Right cardiac atrium (tissue), 5 donors: ENCODE data around the gene NEK5. TPM values are rescaled to one million over a fixed set of nuclear protein-coding genes. Genes with fewer than 3 reads are reported as not detected.

Experiments
- ATAC-seq, 2 donors: fragments of 200-7000 bp; cut with Tn5 transposase; one replicate each; pipeline versions ENCODE4 v1.8.0 to v1.9.1; 2020; ENCODE audit warnings: moderate library complexity in 2 of 2, mild to moderate bottlenecking in 1 of 2
- DNase-seq, 3 donors: peaks; one replicate each; pipeline ENCODE4 v3.0.0-alpha.2; 2020
- H3K27ac ChIP-seq: one replicate; pipeline ENCODE4 v1.5.1; 2013; ENCODE audit warnings: mild to moderate bottlenecking, low read length, control low read depth, moderate library complexity
- H3K27me3 ChIP-seq: one replicate; pipeline ENCODE4 v1.6.1; 2013; ENCODE audit not compliant: control insufficient read depth, insufficient read depth
- H3K4me1 ChIP-seq: one replicate; pipeline ENCODE4 v1.6.1; 2013; ENCODE audit warnings: low read length; ENCODE audit not compliant: control insufficient read depth, insufficient read depth
- H3K4me3 ChIP-seq: one replicate; pipeline ENCODE4 v1.5.1; 2013; ENCODE audit warnings: low read length, control low read depth
- H3K9me3 ChIP-seq: one replicate; pipeline ENCODE4 v1.6.1; 2013; ENCODE audit warnings: low read length; ENCODE audit not compliant: control insufficient read depth
- WGBS: extraction: QIAGEN DNeasy Blood & Tissue Kit; methylation state at CpG from one replicate; pipeline ENCODE4 v1.1.7; 2013; 5-methylcytosine and 5-hydroxymethylcytosine counted together
- intact Hi-C, 4 donors: fragments of 100-400 bp; cut with DNase I; formaldehyde crosslinking; loops; one replicate each; pipeline versions ENCODE4 v1.11.0 to v1.14.0; 2022 to 2023
- polyA plus RNA-seq: library from polyadenylated mRNA; stranded (reverse); fragments of 200-250 nt; gene quantifications from one replicate; pipeline ENCODE4 v1.2.3, GENCODE V29; 2013
- total RNA-seq, 4 donors: library from RNA; stranded (reverse); fragmentation: NEBNext Ultra II Directional; extraction: Animal tissue kit (Norgen Biotek cat#: 25700); gene quantifications; one replicate each; pipeline ENCODE4 v1.2.1, GENCODE V29; 2021
- donor health status: healthy with polysubstance abuse.
- donor health status: DM: no; HTN: yes; CAD: no.
- donor health status: DM: no; HTN: no; CAD: no.
- donor health status: DM: no; HTN: yes; CAD: no; lungs with severe emphysema.
- donor health status: DM: yes; HTN: yes; CAD: no.

NEK5 gene
- total and polyA plus RNA-seq, 5 donors: 0.39 to 1.2 (median 0.51) TPM

GRCh38 chr13:52162279-52163101 lies 33.6 kb upstream of the NEK5 start:
- intact Hi-C loops: no loop called here
- H3K27me3 ChIP-seq: no peaks in the 10 kb centered on the region
- ATAC-seq (peak in 1 of 2 donors; percentile 39), DNase-seq (no peak)
- H3K4me3 ChIP-seq: no peak overlapping the region
- no peaks in the 10 kb centered on the region for H3K9me3 ChIP-seq
- peaks cover 4% of the 10 kb centered on the region for H3K4me1 ChIP-seq
- 46% methylated on average over 5 of the region's 5 CpGs for WGBS
- H3K27ac ChIP-seq: peak overlapping the region; percentile 85

GRCh38 chr13:52161181-52161646 lies 32.3 kb upstream of the NEK5 start:
- Histone ChIP-seq H3K9me3 (no peaks in the 10 kb centered on the region), H3K4me1 (peaks cover 6% of the 10 kb centered on the region), H3K27ac (no peak overlapping the region), H3K4me3 (no peak overlapping the region), H3K27me3 (no peaks in the 10 kb centered on the region)
- WGBS: 84% methylated on average over 3 of the region's 3 CpGs
- intact Hi-C loops: no loop called here
- ATAC-seq (no peak), DNase-seq (no peak)

- ATAC-seq (no peak), DNase-seq (no peak)
- WGBS: 71% methylated on average over 6 of the region's 6 CpGs
These were observed 31.6 kb upstream of the NEK5 start for GRCh38 chr13:52160506-52160905.

GRCh38 chr13:52160053-52160452 lies 31.2 kb upstream of the NEK5 start:
- Histone ChIP-seq H3K4me3 (no peak overlapping the region), H3K27ac (peak overlapping the region; percentile 73), H3K9me3 (no peaks in the 10 kb centered on the region), H3K4me1 (peaks cover 6% of the 10 kb centered on the region), H3K27me3 (no peaks in the 10 kb centered on the region)
- ATAC-seq: no peak
- intact Hi-C loops: no loop called here
- no peak for DNase-seq
- 96% methylated on average over 6 of the region's 6 CpGs for WGBS

More at GRCh38 chr13:52160506-52160905, 31.6 kb upstream of the NEK5 start:
- Histone ChIP-seq H3K9me3 (no peaks in the 10 kb centered on the region), H3K4me1 (peaks cover 6% of the 10 kb centered on the region), H3K27me3 (no peaks in the 10 kb centered on the region), H3K27ac (no peak overlapping the region), H3K4me3 (no peak overlapping the region)
- intact Hi-C loops: no loop called here

- ATAC-seq (peak; percentile 93 to 94), DNase-seq (peak; percentile 81 to 89 (median 88))
- 3% methylated on average over 74 of the region's 74 CpGs for WGBS
- peak within 1 kb of the TSS; percentile 73 for H3K27ac ChIP-seq
- H3K4me1 ChIP-seq: peaks cover 6% of the 10 kb centered on the region
- H3K27me3 ChIP-seq: no peaks in the 10 kb centered on the region
- peak within 1 kb of the TSS; percentile 89 for H3K4me3 ChIP-seq
- intact Hi-C loops: no loop called here
- H3K9me3 ChIP-seq: no peaks in the 10 kb centered on the region
These were observed 30.5 kb upstream of the NEK5 start, which contains the start of gene NEK3 for GRCh38 chr13:52159159-52159982. Gene NEK3, minus strand, starts transcription at chr13:52159597. Its CDS starts 3,406 bp downstream, at chr13:52156191.

GRCh38 chr13:52158629-52159158 lies 29.8 kb upstream of the NEK5 start:
- ATAC-seq (peak; percentile 67 to 68), DNase-seq (peak in 2 of 3 donors; percentile 40 to 64)
- no peaks in the 10 kb centered on the region for H3K9me3 ChIP-seq
- H3K27ac ChIP-seq: peak overlapping the region; percentile 73
- peaks cover 6% of the 10 kb centered on the region for H3K4me1 ChIP-seq
- intact Hi-C loops: no loop called here
- 11% methylated on average over 17 of the region's 17 CpGs for WGBS
- no peaks in the 10 kb centered on the region for H3K27me3 ChIP-seq
- H3K4me3 ChIP-seq: peak overlapping the region; percentile 89

- Histone ChIP-seq H3K4me3 (no peak overlapping the region), H3K4me1 (peaks cover 4% of the 10 kb centered on the region), H3K27ac (no peak overlapping the region), H3K9me3 (no peaks in the 10 kb centered on the region), H3K27me3 (no peaks in the 10 kb centered on the region)
- DNase-seq (no peak), ATAC-seq (no peak)
- intact Hi-C loops: no loop called here
- WGBS: 38% methylated on average over 1 of the region's 1 CpG
These were observed 27.9 kb upstream of the NEK5 start for GRCh38 chr13:52156724-52157261.

GRCh38 chr13:52155177-52155576 lies 26.3 kb upstream of the NEK5 start:
- intact Hi-C loops: no loop called here
- WGBS: 91% methylated on average over 1 of the region's 1 CpG
- H3K27me3 ChIP-seq: no peaks in the 10 kb centered on the region
- no peak for DNase-seq
- H3K27ac ChIP-seq: no peak overlapping the region
- H3K4me3 ChIP-seq: no peak overlapping the region
- no peaks in the 10 kb centered on the region for H3K9me3 ChIP-seq
- ATAC-seq: no peak
- H3K4me1 ChIP-seq: peaks cover 4% of the 10 kb centered on the region

GRCh38 chr13:52147225-52147624 lies 18.4 kb upstream of the NEK5 start:
- Histone ChIP-seq H3K27ac (no peak overlapping the region), H3K9me3 (no peaks in the 10 kb centered on the region), H3K4me3 (no peak overlapping the region), H3K27me3 (no peaks in the 10 kb centered on the region), H3K4me1 (no peaks in the 10 kb centered on the region)
- ATAC-seq: no peak
- WGBS: 84% methylated on average over 1 of the region's 1 CpG
- intact Hi-C loops: no loop called here
- no peak for DNase-seq

GRCh38 chr13:52141299-52141698 lies 12.4 kb upstream of the NEK5 start:
- no peak overlapping the region for H3K4me3 ChIP-seq
- H3K4me1 ChIP-seq: no peaks in the 10 kb centered on the region
- intact Hi-C loops: no loop called here
- H3K27ac ChIP-seq: no peak overlapping the region
- no peaks in the 10 kb centered on the region for H3K27me3 ChIP-seq
- no peaks in the 10 kb centered on the region for H3K9me3 ChIP-seq
- WGBS: 46% methylated on average over 2 of the region's 2 CpGs
- no peak for DNase-seq
- ATAC-seq: no peak
